Vagina (tissue), 2 donors: ENCODE data around the gene ADRB2.

Experiments
- POLR2AphosphoS5 ChIP-seq, 2 donors: sonication (generic); formaldehyde crosslinking; IDR thresholded peaks; one replicate each; pipeline ENCODE4 v1.9.0; 2017; ENCODE audit warnings: antibody characterized with exemption in 2 of 2, mild to moderate bottlenecking in 2 of 2, low read depth in 1 of 2; ENCODE audit not compliant: insufficient read depth in 1 of 2
- TF ChIP-seq, protein P1 (sequence below), 3 experiments: fragments of 450-650 bp in 2 of 3; fragments of 200-600 bp in 1 of 3; sonication (generic) in 1 of 3; IDR thresholded peaks; one replicate each; pipeline ENCODE4 v1.5.1; 2017 to 2019; ENCODE audit warnings: antibody characterized with exemption in 3 of 3, mild to moderate bottlenecking in 2 of 3, moderate library complexity in 2 of 3

DNA sequence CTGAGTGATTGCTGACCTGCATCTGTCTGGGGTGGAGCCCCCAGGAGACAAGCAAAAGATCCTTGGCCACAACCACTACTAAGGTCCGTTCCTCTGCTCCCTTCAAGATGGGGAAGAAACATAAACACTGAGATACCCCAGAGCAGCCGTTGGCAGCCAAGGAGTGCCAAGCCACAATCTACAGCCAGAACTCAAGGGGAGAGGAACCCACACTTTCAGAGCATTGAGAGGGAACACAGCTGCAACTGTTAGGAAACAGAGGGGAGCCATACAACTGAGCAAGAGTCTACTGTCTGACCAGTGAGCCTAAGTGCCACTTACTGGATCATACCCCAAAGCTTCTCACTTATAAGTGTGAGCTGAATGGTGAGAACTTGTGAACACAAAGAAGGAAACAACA lies 44.6 kb upstream of the ADRB2 start:
- TF ChIP-seq, protein P1, sequence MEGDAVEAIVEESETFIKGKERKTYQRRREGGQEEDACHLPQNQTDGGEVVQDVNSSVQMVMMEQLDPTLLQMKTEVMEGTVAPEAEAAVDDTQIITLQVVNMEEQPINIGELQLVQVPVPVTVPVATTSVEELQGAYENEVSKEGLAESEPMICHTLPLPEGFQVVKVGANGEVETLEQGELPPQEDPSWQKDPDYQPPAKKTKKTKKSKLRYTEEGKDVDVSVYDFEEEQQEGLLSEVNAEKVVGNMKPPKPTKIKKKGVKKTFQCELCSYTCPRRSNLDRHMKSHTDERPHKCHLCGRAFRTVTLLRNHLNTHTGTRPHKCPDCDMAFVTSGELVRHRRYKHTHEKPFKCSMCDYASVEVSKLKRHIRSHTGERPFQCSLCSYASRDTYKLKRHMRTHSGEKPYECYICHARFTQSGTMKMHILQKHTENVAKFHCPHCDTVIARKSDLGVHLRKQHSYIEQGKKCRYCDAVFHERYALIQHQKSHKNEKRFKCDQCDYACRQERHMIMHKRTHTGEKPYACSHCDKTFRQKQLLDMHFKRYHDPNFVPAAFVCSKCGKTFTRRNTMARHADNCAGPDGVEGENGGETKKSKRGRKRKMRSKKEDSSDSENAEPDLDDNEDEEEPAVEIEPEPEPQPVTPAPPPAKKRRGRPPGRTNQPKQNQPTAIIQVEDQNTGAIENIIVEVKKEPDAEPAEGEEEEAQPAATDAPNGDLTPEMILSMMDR (IDR thresholded peaks at IDR 0.05): no peak
- TF ChIP-seq POLR2AphosphoS5 (IDR thresholded peaks at IDR 0.05; ENCODE audit: insufficient read depth in 1 of 2, low read depth in 1 of 2): no peak
